Liver (tissue), 3 donors: ENCODE data around the gene ATP6V1E1.

ENCODE experiments used
- CTCF ChIP-seq: fragments of 150-350 bp; IDR thresholded peaks from 2 replicates; pipeline ENCODE4 v1.5.1; 2017; ENCODE audit warnings: improper control_type of control experiment, low read depth, low read length; ENCODE audit not compliant: missing input control
- FOXA1 ChIP-seq: IDR thresholded peaks from 2 replicates; pipeline ENCODE4 v1.6.1; 2016; ENCODE audit warnings: antibody characterized with exemption
- FOXA2 ChIP-seq: IDR thresholded peaks from 2 replicates; pipeline ENCODE4 v1.6.1; 2016; ENCODE audit warnings: antibody characterized with exemption
- HNF4A ChIP-seq, 2 donors: conservative IDR thresholded peaks; 2 replicates each; pipeline ENCODE4 v1.6.1; 2016; ENCODE audit warnings: antibody characterized with exemption in 2 of 2, mild to moderate bottlenecking in 2 of 2
- JUND ChIP-seq, 2 donors: IDR thresholded peaks; 2 replicates each; pipeline ENCODE4 v1.6.1; 2016; ENCODE audit warnings: antibody characterized with exemption in 2 of 2
- RAD21 ChIP-seq, 2 donors: IDR thresholded peaks; 2 replicates each; pipeline ENCODE4 v1.6.1; 2016; ENCODE audit warnings: antibody characterized with exemption in 2 of 2, mild to moderate bottlenecking in 2 of 2
- SP1 ChIP-seq: IDR thresholded peaks from 2 replicates; pipeline ENCODE4 v1.6.1; 2018; ENCODE audit warnings: antibody characterized with exemption, mild to moderate bottlenecking
- YY1 ChIP-seq: IDR thresholded peaks from 2 replicates; pipeline ENCODE4 v1.6.1; 2016; ENCODE audit warnings: antibody characterized with exemption, mild to moderate bottlenecking
- donor health status: healthy.
- donor health status: healthy.

DNA sequence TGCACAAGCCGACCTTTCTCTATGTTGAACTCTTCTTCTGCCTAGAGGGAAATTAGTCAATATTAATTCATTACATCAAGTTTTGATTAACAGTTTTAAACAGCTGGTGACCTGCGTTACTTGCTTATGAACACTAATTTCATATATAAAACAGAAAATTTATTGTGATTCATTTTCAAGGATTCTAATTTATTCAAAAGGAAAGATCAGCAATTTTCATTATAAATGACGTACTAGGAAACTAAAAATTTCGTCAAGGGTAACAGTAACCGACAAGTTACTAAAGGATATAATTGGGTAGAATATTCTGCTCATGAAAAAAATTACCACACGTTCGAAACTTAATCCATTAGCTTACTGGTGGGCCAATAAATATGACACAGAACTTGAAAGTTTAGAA lies 15.3 kb downstream of the ATP6V1E1 start:
- no peak for TF ChIP-seq CTCF
- TF ChIP-seq RAD21 (IDR thresholded peaks at IDR 0.05) = no peak
- no peak for TF ChIP-seq FOXA2
- TF ChIP-seq SP1 = no peak
- TF ChIP-seq JUND (IDR thresholded peaks at IDR 0.05) = no peak
- TF ChIP-seq FOXA1 = no peak
- no peak for TF ChIP-seq HNF4A (conservative IDR thresholded peaks at IDR 0.05)
- no peak for TF ChIP-seq YY1
